A549 (cell line): Measurements from ENCODE around the gene ACTN2.

Experiments used
- BHLHE40 ChIP-seq: IDR thresholded peaks from 2 replicates; pipeline ENCODE4 v1.6.1; 2012; ENCODE audit warnings: low read depth, low read length, inconsistent platforms
- RNF2 ChIP-seq: fragments of 200-600 bp; sonication (generic); IDR thresholded peaks from 2 replicates; pipeline ENCODE4 v1.6.1; 2016; ENCODE audit warnings: low read depth, mild to moderate bottlenecking, antibody characterized with exemption, moderate library complexity, borderline replicate concordance
- TP53 ChIP-seq: fragments of 250-450 bp; sonication (Bioruptor Pico); IDR thresholded peaks from 2 replicates; pipeline ENCODE4 v1.5.0; 2021; ENCODE audit warnings: mild to moderate bottlenecking, moderate library complexity
- TF ChIP-seq, protein P1 (sequence below): fragments of >200 bp; sonication (Bioruptor Twin); formaldehyde crosslinking; IDR thresholded peaks from 3 replicates; pipeline ENCODE4 v1.5.1; 2016

DNA sequence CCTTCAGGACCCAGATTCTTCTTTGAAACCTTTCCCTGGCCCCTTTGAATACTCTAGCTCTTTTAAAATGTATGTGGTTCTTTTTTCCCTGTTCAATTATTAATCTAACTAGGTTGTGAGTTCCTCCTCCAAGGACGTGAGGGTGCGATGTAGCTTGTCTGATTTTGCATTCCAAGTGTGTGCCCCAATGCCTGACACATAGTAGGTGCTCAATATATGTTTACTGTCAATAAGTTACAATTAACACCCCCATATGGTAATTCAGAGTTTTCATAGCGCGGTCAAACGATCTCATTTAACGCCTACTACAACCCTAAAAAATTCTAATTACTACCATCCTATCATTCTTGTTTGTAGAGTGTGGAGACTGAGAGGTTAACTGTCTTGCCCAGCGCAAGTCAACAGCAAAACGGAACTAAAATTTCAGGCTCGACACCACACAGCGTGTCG lies 108.3 kb downstream of the ACTN2 start:
- TF ChIP-seq TP53 (no peak), RNF2 (no peak), BHLHE40 (no peak)
- TF ChIP-seq, protein P1, sequence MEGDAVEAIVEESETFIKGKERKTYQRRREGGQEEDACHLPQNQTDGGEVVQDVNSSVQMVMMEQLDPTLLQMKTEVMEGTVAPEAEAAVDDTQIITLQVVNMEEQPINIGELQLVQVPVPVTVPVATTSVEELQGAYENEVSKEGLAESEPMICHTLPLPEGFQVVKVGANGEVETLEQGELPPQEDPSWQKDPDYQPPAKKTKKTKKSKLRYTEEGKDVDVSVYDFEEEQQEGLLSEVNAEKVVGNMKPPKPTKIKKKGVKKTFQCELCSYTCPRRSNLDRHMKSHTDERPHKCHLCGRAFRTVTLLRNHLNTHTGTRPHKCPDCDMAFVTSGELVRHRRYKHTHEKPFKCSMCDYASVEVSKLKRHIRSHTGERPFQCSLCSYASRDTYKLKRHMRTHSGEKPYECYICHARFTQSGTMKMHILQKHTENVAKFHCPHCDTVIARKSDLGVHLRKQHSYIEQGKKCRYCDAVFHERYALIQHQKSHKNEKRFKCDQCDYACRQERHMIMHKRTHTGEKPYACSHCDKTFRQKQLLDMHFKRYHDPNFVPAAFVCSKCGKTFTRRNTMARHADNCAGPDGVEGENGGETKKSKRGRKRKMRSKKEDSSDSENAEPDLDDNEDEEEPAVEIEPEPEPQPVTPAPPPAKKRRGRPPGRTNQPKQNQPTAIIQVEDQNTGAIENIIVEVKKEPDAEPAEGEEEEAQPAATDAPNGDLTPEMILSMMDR, result no peak
